Mucosa of descending colon (tissue), 3 donors: ENCODE data around the gene ZNF646. TPM values are rescaled to one million over a fixed set of nuclear protein-coding genes. Genes with fewer than 3 reads are reported as not detected.

ENCODE experiments used
- ATAC-seq: fragments of 200-7000 bp; cut with Tn5 transposase; one replicate; pipeline ENCODE4 v1.9.1; 2020; ENCODE audit warnings: mild to moderate bottlenecking, moderate library complexity
- DNase-seq, 3 donors: peaks; one replicate each; pipeline ENCODE4 v3.0.0-alpha.2; 2020
- H3K36me3 ChIP-seq: fragments of 200-600 bp; one replicate; pipeline ENCODE4 v1.8.0; 2021; ENCODE audit warnings: low read depth, mild to moderate bottlenecking
- H3K4me1 ChIP-seq: fragments of 200-600 bp; one replicate; pipeline ENCODE4 v1.8.0; 2021; ENCODE audit warnings: low read depth, mild to moderate bottlenecking
- H3K4me3 ChIP-seq: fragments of 200-600 bp; one replicate; pipeline ENCODE4 v1.8.0; 2021; ENCODE audit warnings: mild to moderate bottlenecking
- H3K9me3 ChIP-seq: fragments of 200-600 bp; one replicate; pipeline ENCODE4 v1.8.0; 2021; ENCODE audit warnings: mild to moderate bottlenecking
- CTCF ChIP-seq: fragments of 200-600 bp; IDR thresholded peaks from one replicate; pipeline ENCODE4 v1.8.0; 2022; ENCODE audit warnings: antibody characterized with exemption, mild to moderate bottlenecking
- intact Hi-C, 2 donors: fragments of 100-400 bp; cut with DNase I in 1 of 2; cut with micrococcal nuclease in 1 of 2; formaldehyde crosslinking; loops; one replicate each; pipeline versions ENCODE4 v1.11.0 to v1.11.1; 2022; cut with DNase I, micrococcal nuclease
- total RNA-seq, 3 donors: library from RNA; stranded (reverse); fragmentation: NEBNext Ultra II Directional in 2 of 3; extraction: Animal tissue kit (Norgen Biotek cat#: 25700) in 2 of 3; gene quantifications; one replicate each; pipeline versions ENCODE4 v1.2.1 to v1.2.4, GENCODE V29; 2021 to 2023
- donor health status: DM: no; HTN: no; CAD: no; lungs with moderate emphysema.
- donor health status: DM: no; HTN: no; CAD: no.
- donor health status: DM: no; HTN: yes; CAD: no.

Gene ZNF646
- total RNA-seq, 3 donors from 2014 or later = 19.1 to 20.3 (median 20.0) TPM

- TF ChIP-seq CTCF = no peak
- Histone ChIP-seq H3K4me3 (no peak overlapping the region), H3K36me3 (peaks cover 4% of the 10 kb centered on the region), H3K4me1 (peaks cover 36% of the 10 kb centered on the region), H3K9me3 (no peaks in the 10 kb centered on the region)
- DNase-seq = no peak
- no peak for ATAC-seq
- intact Hi-C loops = no loop called here
These were observed 40.2 kb downstream of the ZNF646 start for GRCh38 chr16:31114468-31114867.

DNA sequence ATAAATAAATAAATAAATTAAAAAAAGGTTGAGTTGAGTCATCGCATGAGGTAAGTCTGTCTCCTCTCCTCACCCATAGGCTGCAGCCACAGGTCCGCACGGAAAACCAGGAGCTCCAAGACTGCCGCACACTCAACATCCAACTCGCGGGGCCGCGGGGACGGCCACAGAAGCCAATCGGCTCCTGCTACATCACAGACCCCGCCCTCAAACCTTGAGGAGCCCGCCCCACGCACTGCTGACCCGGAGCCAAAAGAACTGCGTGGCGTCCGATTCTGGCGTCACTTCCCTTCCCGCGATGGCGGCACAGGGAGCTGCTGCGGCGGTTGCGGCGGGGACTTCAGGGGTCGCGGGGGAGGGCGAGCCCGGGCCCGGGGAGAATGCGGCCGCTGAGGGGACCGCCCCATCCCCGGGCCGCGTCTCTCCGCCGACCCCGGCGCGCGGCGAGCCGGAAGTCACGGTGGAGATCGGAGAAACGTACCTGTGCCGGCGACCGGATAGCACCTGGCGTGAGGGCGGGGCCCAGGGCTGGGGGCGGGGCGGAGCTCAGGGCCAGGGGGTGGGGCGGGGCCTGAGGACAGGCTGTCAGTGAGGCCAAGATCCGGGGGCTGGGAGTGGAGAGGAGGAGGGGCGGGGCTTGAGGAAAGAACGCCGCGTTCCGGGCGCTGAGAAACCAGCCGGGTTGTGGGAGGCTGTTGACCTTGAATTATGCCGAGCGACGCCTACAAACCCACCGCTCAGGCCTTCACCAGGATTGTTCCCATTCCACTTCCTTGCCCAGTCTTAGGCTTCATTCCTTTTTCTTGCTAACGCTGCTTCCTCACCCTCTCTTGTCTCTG, 43.4 kb downstream of the ZNF646 start, which contains the start of gene KAT8:
Gene KAT8 (plus strand): TSS at position 281 of the 839 bp plus-strand sequence. CDS start 18 bp downstream, at position 299.
- no peak for TF ChIP-seq CTCF
- Histone ChIP-seq H3K4me3 (peak within 1 kb of the TSS; percentile 50), H3K9me3 (no peaks in the 10 kb centered on the region), H3K4me1 (peaks cover 34% of the 10 kb centered on the region), H3K36me3 (peaks cover 4% of the 10 kb centered on the region)
- ATAC-seq (peak; percentile 96), DNase-seq (peak; percentile 98 to 99 (median 99))
- intact Hi-C loops = no loop called here

DNA sequence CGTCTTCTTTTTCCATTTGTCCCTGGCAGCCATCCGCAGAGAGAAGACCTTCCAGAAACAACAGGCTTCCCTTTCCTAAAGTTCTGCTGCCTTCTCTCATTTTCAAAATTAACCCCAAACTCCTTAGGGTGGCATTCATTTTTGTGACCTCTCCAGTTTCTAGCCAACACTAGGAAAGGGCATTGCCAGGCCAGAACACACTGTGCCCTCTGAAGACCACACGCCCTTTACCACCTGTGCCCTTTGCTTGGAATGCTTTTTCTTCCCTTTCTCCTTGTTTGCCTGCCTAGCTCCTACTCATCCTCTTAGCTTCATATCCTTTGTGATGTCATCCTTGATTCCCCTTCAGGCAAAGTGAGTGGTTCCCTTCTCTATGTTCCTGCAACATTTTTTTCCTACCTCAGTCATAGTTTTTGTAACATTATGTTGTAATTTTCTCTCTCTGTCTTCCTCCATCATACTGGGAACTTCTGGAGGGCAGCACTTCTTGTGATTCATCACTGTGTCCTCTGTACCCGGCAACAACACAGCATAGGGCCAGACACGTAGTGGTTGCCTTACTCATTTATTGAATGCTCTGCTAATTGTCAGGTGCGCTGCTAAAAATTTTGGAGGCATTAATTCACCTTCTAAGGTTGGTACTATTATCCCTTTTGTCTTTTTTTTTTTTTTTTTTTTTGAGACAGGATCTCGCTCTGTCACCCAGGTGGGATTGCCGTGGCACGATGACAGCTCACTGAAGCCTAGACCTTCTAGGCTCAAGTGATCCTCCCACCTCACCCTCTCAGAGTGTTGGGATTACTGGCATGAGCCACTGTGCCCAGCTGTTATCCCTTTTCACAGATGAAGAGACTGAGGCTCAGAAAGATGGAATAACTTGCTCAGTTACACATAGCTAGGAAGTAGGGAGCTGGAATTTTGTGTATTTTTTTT, 44.3 kb downstream of the ZNF646 start:
- Histone ChIP-seq H3K9me3 (no peaks in the 10 kb centered on the region), H3K4me3 (peak overlapping the region; percentile 50), H3K36me3 (peaks cover 4% of the 10 kb centered on the region), H3K4me1 (peaks cover 34% of the 10 kb centered on the region)
- DNase-seq (no peak), ATAC-seq (peak; percentile 6)
- TF ChIP-seq CTCF = no peak
- intact Hi-C loops = no loop called here

- DNase-seq = peak in 1 of 3 donors; percentile 45
- intact Hi-C loops = no loop called here
- Histone ChIP-seq H3K9me3 (no peaks in the 10 kb centered on the region), H3K4me1 (peaks cover 26% of the 10 kb centered on the region), H3K36me3 (peaks cover 4% of the 10 kb centered on the region), H3K4me3 (no peak overlapping the region)
- TF ChIP-seq CTCF = no peak
- ATAC-seq = no peak
These were observed 45.9 kb downstream of the ZNF646 start for GRCh38 chr16:31120129-31120528.

DNA sequence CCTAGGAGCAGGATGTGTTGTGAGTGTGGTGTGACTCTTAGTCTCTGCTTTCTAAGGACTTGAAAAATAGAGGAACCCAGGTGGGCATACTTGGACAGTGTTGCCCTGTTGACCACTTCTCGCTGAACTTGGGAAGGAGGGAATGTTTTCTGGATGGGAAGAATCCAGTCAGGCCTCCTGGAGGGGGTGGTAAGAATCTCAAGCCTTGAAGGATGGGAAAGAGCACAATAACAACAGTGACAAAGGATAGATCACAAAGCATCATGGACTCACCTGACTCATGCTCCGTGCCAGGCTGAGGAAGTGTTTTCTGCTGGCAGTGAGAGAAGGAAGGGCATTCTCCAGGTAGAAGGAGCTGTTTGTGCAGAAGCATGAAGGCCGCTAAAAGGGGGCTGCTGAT, 51.6 kb downstream of the ZNF646 start:
- no peak for TF ChIP-seq CTCF
- no peaks in the 10 kb centered on the region for H3K9me3 ChIP-seq
- DNase-seq (no peak), ATAC-seq (no peak)
- intact Hi-C loops = no loop called here
- peaks cover 35% of the 10 kb centered on the region for H3K4me1 ChIP-seq
- H3K4me3 ChIP-seq = no peak overlapping the region
- no peaks in the 10 kb centered on the region for H3K36me3 ChIP-seq
